GM12891 (cell line): ENCODE data around the gene JAKMIP3.

Experiments used
- POLR2A ChIP-seq: IDR thresholded peaks from 2 replicates; pipeline ENCODE4 v1.6.1; 2011; ENCODE audit warnings: low read depth, low read length, control low read depth
- POLR2AphosphoS5 ChIP-seq: IDR thresholded peaks from 2 replicates; pipeline ENCODE4 v1.6.1; 2011; ENCODE audit warnings: low read depth, low read length, control low read depth
- POU2F2 ChIP-seq: IDR thresholded peaks from 2 replicates; pipeline ENCODE4 v1.6.1; 2011; ENCODE audit warnings: low read depth, mild to moderate bottlenecking, control low read depth, low read length, moderate library complexity
- SPI1 ChIP-seq: IDR thresholded peaks from 2 replicates; pipeline ENCODE4 v1.6.1; 2011; ENCODE audit warnings: low read depth, low read length, control low read depth
- TAF1 ChIP-seq: IDR thresholded peaks from 2 replicates; pipeline ENCODE4 v1.6.1; 2011; ENCODE audit warnings: low read depth, low read length, control low read depth

- TF ChIP-seq POLR2A (no peak), POLR2AphosphoS5 (no peak), TAF1 (no peak), SPI1 (no peak), POU2F2 (no peak)
Observed at GRCh38 chr10:132114953-132115520, 49.3 kb downstream of the JAKMIP3 start.
